ENCODE data around the gene SRPK2.
A peak's percentile ranks its signal among the peaks of the same experiment; 100 is the strongest.

DNA sequence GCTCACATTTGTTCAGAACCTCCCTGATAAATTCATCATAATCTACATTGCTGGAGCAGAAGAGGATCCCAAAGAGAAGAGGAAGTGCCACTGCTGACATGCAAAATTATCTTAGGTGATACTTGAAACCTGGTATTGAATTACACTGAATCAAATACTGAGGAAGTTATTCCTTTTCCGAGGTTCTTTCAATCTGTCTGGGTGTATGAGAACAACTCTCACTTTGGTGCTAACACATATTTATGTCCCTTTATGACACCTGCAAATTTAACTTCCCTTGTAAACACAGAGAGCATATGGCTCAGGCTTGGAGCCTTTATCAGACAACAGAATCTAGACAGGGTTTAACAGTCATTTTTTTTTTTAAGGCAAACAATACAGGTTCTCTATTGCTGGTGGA is 131.4 kb downstream of the SRPK2 start:
- TF ChIP-seq NRF1 (IDR thresholded peaks at IDR 0.05; ENCODE audit: low read depth, low read length): 0 out of 2 replicates have a peak, but pooled peaks have one; percentile 11
- TF ChIP-seq YY1 (IDR thresholded peaks at IDR 0.05; ENCODE audit: low read depth): no peak
- TF ChIP-seq, protein P1, sequence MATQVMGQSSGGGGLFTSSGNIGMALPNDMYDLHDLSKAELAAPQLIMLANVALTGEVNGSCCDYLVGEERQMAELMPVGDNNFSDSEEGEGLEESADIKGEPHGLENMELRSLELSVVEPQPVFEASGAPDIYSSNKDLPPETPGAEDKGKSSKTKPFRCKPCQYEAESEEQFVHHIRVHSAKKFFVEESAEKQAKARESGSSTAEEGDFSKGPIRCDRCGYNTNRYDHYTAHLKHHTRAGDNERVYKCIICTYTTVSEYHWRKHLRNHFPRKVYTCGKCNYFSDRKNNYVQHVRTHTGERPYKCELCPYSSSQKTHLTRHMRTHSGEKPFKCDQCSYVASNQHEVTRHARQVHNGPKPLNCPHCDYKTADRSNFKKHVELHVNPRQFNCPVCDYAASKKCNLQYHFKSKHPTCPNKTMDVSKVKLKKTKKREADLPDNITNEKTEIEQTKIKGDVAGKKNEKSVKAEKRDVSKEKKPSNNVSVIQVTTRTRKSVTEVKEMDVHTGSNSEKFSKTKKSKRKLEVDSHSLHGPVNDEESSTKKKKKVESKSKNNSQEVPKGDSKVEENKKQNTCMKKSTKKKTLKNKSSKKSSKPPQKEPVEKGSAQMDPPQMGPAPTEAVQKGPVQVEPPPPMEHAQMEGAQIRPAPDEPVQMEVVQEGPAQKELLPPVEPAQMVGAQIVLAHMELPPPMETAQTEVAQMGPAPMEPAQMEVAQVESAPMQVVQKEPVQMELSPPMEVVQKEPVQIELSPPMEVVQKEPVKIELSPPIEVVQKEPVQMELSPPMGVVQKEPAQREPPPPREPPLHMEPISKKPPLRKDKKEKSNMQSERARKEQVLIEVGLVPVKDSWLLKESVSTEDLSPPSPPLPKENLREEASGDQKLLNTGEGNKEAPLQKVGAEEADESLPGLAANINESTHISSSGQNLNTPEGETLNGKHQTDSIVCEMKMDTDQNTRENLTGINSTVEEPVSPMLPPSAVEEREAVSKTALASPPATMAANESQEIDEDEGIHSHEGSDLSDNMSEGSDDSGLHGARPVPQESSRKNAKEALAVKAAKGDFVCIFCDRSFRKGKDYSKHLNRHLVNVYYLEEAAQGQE (IDR thresholded peaks at IDR 0.05; ENCODE audit: low read depth, low read length): no peak
- TF ChIP-seq GATA2 (CRISPR knock-in tag; IDR thresholded peaks at IDR 0.05): peak; percentile 90
- no peak for TF ChIP-seq RAD21 (IDR thresholded peaks at IDR 0.05; ENCODE audit: low read length)
- TF ChIP-seq, protein P2, sequence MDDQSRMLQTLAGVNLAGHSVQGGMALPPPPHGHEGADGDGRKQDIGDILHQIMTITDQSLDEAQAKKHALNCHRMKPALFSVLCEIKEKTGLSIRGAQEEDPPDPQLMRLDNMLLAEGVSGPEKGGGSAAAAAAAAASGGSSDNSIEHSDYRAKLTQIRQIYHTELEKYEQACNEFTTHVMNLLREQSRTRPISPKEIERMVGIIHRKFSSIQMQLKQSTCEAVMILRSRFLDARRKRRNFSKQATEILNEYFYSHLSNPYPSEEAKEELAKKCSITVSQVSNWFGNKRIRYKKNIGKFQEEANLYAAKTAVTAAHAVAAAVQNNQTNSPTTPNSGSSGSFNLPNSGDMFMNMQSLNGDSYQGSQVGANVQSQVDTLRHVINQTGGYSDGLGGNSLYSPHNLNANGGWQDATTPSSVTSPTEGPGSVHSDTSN (IDR thresholded peaks at IDR 0.05): no peak
- TF ChIP-seq, protein P3, sequence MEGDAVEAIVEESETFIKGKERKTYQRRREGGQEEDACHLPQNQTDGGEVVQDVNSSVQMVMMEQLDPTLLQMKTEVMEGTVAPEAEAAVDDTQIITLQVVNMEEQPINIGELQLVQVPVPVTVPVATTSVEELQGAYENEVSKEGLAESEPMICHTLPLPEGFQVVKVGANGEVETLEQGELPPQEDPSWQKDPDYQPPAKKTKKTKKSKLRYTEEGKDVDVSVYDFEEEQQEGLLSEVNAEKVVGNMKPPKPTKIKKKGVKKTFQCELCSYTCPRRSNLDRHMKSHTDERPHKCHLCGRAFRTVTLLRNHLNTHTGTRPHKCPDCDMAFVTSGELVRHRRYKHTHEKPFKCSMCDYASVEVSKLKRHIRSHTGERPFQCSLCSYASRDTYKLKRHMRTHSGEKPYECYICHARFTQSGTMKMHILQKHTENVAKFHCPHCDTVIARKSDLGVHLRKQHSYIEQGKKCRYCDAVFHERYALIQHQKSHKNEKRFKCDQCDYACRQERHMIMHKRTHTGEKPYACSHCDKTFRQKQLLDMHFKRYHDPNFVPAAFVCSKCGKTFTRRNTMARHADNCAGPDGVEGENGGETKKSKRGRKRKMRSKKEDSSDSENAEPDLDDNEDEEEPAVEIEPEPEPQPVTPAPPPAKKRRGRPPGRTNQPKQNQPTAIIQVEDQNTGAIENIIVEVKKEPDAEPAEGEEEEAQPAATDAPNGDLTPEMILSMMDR (IDR thresholded peaks at IDR 0.05): no peak

Measured in SK-N-SH (cell line).